Lung (tissue), 12 donors: ENCODE measurements around the gene ARHGEF19. TPM values are rescaled to one million over a fixed set of nuclear protein-coding genes. Genes with fewer than 3 reads are reported as not detected.

Experiments used
- ATAC-seq: fragments of 200-7000 bp; cut with Tn5 transposase; one replicate; pipeline ENCODE4 v1.9.1; 2020; ENCODE audit warnings: moderate number of reproducible peaks; ENCODE audit not compliant: insufficient read depth, low FRiP score
- DNase-seq, 3 donors: peaks; one replicate each; pipeline ENCODE4 v3.0.0-alpha.2; 2013 to 2017
- H3K27ac ChIP-seq, 2 donors: one replicate each; pipeline ENCODE4 v1.5.1; 2013; ENCODE audit warnings: mild to moderate bottlenecking in 2 of 2, moderate library complexity in 2 of 2, control low read depth in 1 of 2, inconsistent platforms in 1 of 2, low read depth in 1 of 2, low read length in 1 of 2
- H3K27me3 ChIP-seq, 3 donors: one replicate each; pipeline ENCODE4 v1.5.1; 2013; ENCODE audit warnings: low read length in 2 of 3; ENCODE audit not compliant: control insufficient read depth in 3 of 3, insufficient read depth in 3 of 3
- H3K36me3 ChIP-seq, 4 donors: one replicate each; pipeline ENCODE4 v1.5.1; 2013; ENCODE audit warnings: low read length in 4 of 4, mild to moderate bottlenecking in 1 of 4, moderate library complexity in 1 of 4; ENCODE audit not compliant: control insufficient read depth in 4 of 4, insufficient read depth in 4 of 4
- H3K4me1 ChIP-seq, 5 donors: one replicate each; pipeline ENCODE4 v1.5.1; 2013; ENCODE audit warnings: low read length in 5 of 5, mild to moderate bottlenecking in 2 of 5, moderate library complexity in 1 of 5; ENCODE audit not compliant: control insufficient read depth in 5 of 5, insufficient read depth in 5 of 5
- H3K4me3 ChIP-seq: one replicate; pipeline ENCODE4 v1.5.1; 2013; ENCODE audit warnings: mild to moderate bottlenecking, control low read depth, moderate library complexity
- H3K9ac ChIP-seq, 2 donors: one replicate each; pipeline ENCODE4 v1.5.1; 2013; ENCODE audit warnings: low read length in 2 of 2, control low read depth in 1 of 2; ENCODE audit not compliant: insufficient read depth in 1 of 2
- H3K9me3 ChIP-seq, 4 donors: one replicate each; pipeline ENCODE4 v1.5.1; 2013; ENCODE audit warnings: low read length in 3 of 4, mild to moderate bottlenecking in 1 of 4, moderate library complexity in 1 of 4; ENCODE audit not compliant: control insufficient read depth in 4 of 4, insufficient read depth in 3 of 4
- WGBS, 2 donors: extraction: QIAGEN DNeasy Blood & Tissue Kit; methylation state at CpG; one replicate each; pipeline ENCODE4 v1.1.7; 2013; 5-methylcytosine and 5-hydroxymethylcytosine counted together
- polyA plus RNA-seq, 2 donors: library from polyadenylated mRNA; stranded (reverse); fragments of 200-250 nt; gene quantifications; one replicate each; pipeline ENCODE4 v1.2.1, GENCODE V29; 2013
- total RNA-seq, 2 donors: library from RNA; depleted of rRNA in 1 of 2; stranded (reverse); fragments of >200 nt in 1 of 2; gene quantifications; one replicate each; pipeline ENCODE4 v1.2.1, GENCODE V29; 2014 to 2021
- TF ChIP-seq, protein P1 (sequence below): IDR thresholded peaks from 2 replicates; pipeline ENCODE4 v1.5.1; 2012; ENCODE audit warnings: mild to moderate bottlenecking; ENCODE audit errors: control extremely low read depth, extremely low read depth
- donor health status: control.
- donor health status: control.
- donor health status: Bipolar disorder and iron deficiency.
- donor health status: healthy.
- donor health status: DM: yes; HTN: yes; CAD: no.

ARHGEF19 gene
- total and polyA plus RNA-seq, 4 donors, result 9.5 to 17.3 (median 14.8) TPM

DNA sequence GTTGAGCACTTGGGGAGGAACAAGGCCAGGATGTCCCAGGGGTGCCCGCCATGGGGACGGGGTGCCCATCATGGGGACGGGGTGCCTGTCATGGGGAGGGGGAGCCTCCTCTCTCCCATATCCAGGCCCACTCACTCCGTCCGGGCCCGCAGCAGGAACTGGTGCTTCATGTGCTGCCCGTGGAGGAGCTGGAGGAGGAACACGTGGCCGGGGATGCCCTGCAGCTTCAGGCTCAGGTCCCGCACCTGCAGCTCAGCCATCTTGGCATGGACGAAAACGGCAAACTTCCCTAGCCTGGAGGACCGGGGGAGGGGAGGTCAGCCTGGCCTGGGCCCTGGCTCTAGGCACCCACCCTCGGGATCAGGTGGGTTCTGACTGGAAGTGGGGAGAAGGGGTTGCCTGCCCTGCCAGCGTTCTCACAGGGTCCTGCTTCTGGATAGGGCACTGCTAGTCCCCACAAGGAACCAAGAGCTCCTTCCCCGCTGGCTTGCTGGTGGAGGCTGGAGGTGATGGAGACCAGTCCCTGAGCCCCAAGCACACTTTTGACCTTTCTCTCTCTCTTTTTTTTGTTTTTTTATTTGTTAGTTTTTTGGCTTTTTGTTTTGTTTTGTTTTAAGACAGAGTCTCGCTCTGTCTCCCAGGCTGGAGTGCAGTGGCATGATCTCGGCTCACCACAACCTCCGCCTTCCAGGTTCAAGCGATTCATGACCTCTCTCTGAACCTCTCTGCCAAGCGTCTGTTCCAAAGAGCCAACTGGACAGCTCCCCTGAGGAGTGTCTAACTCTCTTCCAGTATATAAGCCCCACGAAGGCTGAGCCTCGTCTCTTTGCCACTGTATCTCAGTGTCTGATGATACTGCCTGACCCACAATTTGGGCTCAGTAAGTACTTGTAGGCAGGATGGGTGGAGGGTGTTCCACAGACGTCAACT is 9.9 kb downstream of the ARHGEF19 start:
- peaks cover 0 to 15% (median 4%) of the 10 kb centered on the region in 4 donors for H3K36me3 ChIP-seq
- no peak for ATAC-seq
- no peak overlapping the region for H3K9ac ChIP-seq
- no peak for DNase-seq
- no peaks in the 10 kb centered on the region for H3K27me3 ChIP-seq
- H3K4me3 ChIP-seq, result no peak overlapping the region
- H3K9me3 ChIP-seq, result no peaks in the 10 kb centered on the region
- H3K4me1 ChIP-seq, result peaks cover 0 to 11% (median 2%) of the 10 kb centered on the region in 5 donors
- 90 to 91% methylated on average over 24 of the region's 24 CpGs for WGBS, 2 donors
- TF ChIP-seq, protein P1, sequence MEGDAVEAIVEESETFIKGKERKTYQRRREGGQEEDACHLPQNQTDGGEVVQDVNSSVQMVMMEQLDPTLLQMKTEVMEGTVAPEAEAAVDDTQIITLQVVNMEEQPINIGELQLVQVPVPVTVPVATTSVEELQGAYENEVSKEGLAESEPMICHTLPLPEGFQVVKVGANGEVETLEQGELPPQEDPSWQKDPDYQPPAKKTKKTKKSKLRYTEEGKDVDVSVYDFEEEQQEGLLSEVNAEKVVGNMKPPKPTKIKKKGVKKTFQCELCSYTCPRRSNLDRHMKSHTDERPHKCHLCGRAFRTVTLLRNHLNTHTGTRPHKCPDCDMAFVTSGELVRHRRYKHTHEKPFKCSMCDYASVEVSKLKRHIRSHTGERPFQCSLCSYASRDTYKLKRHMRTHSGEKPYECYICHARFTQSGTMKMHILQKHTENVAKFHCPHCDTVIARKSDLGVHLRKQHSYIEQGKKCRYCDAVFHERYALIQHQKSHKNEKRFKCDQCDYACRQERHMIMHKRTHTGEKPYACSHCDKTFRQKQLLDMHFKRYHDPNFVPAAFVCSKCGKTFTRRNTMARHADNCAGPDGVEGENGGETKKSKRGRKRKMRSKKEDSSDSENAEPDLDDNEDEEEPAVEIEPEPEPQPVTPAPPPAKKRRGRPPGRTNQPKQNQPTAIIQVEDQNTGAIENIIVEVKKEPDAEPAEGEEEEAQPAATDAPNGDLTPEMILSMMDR, result no peak
- H3K27ac ChIP-seq, result no peak overlapping the region

DNA sequence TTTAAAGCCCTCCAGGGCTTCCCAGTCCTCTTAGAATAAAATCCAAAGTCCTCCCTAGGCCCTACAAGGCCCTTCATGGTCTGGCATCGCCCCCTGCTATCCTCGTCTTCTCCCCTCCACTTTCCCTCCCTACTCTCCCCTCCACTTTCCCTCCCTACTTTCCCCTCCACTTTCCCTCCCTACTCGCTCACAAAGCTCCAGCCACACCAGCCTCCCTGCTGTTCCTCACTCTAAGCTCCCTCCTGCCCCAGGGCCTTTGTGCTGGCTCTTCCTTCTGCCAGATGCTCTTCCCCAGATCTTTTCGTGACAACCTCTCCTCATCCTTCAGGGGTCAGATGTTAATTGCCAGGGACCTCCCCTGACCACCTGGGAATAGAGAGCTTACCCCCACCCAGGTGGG is 12.8 kb downstream of the ARHGEF19 start:
- no peak overlapping the region for H3K27ac ChIP-seq
- peaks cover 0 to 15% (median 4%) of the 10 kb centered on the region in 4 donors for H3K36me3 ChIP-seq
- ATAC-seq (no peak), DNase-seq (no peak)
- 92 to 95% methylated on average over 4 of the region's 4 CpGs for WGBS, 2 donors
- no peak overlapping the region for H3K9ac ChIP-seq
- TF ChIP-seq, protein P1, result no peak
- H3K4me3 ChIP-seq, result no peak overlapping the region
- no peaks in the 10 kb centered on the region for H3K4me1 ChIP-seq
- no peaks in the 10 kb centered on the region for H3K27me3 ChIP-seq
- no peaks in the 10 kb centered on the region for H3K9me3 ChIP-seq

DNA sequence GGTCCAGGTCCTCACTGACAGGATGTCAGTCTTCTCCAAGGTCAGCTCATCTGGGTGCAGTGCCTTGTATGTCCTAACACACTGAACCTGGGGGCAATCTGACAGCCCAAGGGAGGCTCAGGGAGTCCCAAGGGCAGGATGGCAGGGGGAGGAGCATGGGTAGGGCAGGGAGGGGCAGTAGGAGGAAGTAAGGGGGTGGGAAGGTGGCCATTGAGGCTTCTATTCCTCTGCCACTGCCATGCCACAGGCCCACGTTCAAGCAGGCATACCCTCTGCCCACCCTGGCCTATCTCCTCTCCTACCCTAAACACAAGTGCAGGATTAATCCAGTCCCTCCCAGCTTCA is 13.3 kb downstream of the ARHGEF19 start:
- Histone ChIP-seq H3K36me3 (peaks cover 0 to 15% (median 4%) of the 10 kb centered on the region in 4 donors), H3K27ac (no peak overlapping the region), H3K9ac (no peak overlapping the region), H3K4me3 (no peak overlapping the region), H3K4me1 (no peaks in the 10 kb centered on the region), H3K27me3 (no peaks in the 10 kb centered on the region), H3K9me3 (no peaks in the 10 kb centered on the region)
- WGBS, 2 donors, result 27 to 47% methylated on average over 1 of the region's 1 CpG
- ATAC-seq, result no peak
- TF ChIP-seq, protein P1, result no peak
- no peak for DNase-seq
